Amniotic stem cell (primary cell): ENCODE measurements around the gene ZNF670.
"Not testable (repeated sequence)": the region's sequence is repeated elsewhere in the genome, so short reads cannot be mapped to it uniquely, and the experiment has no call there.

ENCODE experiments used
- DNase-seq: peaks from one replicate; lab custom pipeline; 2025; lab: John Stamatoyannopoulos, UW

Gene ZNF670

DNA sequence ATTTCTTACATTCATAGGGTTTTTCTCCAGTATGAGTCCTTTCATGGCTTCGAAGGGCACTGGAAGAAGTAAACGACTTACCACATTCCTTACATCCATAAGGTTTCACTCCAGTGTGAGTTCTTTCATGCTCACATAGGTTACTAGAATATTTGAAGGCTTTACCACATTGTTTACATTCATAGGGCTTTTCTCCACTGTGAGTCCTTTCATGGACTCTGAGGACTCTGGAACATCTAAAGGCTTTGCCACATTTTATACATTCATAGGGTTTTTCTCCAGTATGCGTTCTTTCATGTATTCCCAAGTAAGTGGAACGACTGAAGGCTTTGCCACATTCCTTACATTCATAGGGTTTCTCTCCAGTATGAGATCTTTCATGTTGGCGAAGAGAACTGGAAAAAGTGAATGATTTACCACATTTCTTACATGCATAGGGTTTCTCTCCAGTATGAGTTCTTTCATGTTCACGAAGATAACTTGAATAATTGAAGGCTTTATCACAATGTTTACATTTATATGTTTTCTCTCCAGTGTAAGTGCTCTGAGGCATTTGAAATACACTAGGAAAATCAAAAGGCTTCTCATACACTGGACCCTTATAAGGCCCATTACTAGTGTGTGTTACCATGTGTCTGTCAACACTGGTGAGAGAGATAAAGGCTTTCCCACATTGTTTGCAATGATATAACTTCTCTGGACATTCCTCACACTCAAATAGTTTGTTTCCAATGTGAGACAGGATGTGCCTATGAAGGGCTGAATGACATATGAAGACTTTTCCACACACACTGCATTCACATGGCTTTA, 40.9 kb downstream of the ZNF670 start:
- no peak for DNase-seq

DNA sequence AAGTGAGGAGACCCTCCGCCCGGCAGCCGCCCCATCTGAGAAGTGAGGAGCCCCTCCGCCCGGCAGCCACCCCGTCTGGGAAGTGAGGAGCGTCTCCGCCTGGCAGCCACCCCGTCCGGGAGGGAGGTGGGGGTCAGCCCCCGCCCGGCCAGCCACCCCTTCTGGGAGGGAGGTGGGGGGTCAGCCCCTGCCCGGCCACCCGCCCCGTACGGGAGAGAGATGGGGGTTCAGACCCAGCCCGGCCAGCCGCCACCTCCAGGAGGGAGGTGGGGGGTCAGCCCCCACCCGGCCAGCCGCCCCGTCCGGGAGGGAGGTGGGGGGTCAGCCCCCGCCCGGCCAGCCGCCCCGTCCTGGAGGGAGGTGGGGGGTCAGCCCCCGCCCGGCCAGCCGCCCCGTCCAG, 46.3 kb downstream of the ZNF670 start:
- not testable (repeated sequence) for DNase-seq
